NCI-H1436 treated with DMSO at 0.1 percent for 48 hours (cell line): ENCODE results near the gene DUSP10.

Experiments used
- DNase-seq: peaks from one replicate; lab custom pipeline; 2025; lab: John Stamatoyannopoulos, UW

Gene DUSP10

GRCh38 chr1:221695301-221695700 is 46.6 kb downstream of the DUSP10 start:
- DNase-seq: no peak

- DNase-seq: no peak
Observed at GRCh38 chr1:221694109-221694508, 47.8 kb downstream of the DUSP10 start.

DNA sequence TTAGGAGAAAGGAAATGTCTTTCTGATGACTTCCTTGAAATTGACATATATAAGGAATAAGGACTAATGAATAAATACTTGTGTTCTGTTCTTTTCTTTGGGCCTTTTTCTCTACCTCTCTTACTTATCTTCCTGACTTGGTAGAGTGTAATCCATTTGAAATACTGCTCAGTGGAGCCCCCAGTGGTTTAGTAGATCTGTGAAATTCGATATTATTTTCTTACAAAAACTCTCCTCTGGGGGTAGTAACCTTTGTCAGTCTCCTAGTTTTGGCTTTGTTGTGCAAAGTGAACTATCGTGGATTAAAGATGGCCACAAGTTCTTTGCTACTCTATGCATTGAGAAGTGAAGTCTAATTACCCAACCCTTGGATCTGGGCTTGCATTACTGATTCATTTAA is 48.8 kb downstream of the DUSP10 start:
- DNase-seq: no peak

DNA sequence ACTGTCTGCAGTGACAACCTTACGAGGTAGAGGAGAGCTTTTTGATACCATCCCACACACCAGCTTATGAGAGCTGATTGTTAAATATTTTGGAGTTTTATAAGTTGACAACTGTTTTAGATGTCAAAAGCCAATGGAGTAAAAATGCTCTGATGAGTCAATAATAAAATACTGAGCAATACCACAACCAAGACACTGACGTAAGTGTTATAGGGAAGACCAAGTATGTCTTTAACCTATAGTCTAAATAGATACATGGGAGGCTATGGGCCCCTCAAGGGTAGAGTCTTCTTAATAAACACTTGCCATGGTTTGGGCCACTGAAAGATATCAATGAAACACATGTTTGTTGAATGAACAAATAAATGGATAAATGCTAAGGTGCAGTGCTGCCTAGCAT is 49.2 kb downstream of the DUSP10 start:
- no peak for DNase-seq

DNA sequence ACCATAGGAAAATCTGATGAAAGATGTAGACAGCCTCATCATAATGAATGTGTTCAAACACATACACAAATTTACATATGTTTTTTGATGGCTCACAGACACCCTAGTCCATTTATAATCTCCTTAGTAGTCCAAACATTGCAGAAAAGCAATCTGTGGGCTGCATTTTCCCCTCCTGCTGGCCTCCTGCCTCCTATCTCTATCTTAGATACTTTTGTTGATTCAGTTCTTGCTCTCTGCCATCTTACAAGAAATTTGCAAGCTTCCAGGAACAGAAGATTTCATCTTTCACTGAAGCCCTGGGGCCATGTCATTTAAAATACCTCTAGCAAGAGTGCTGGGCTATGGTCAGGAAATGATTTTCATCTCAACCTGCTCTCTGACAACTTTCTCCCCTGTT is 50.6 kb downstream of the DUSP10 start:
- DNase-seq: no peak

GRCh38 chr1:221690858-221691257 is 51.0 kb downstream of the DUSP10 start:
- no peak for DNase-seq

- DNase-seq: no peak
Observed at GRCh38 chr1:221689138-221689537, 52.8 kb downstream of the DUSP10 start.

- DNase-seq: no peak
Observed at GRCh38 chr1:221688488-221688843, 53.4 kb downstream of the DUSP10 start.

DNA sequence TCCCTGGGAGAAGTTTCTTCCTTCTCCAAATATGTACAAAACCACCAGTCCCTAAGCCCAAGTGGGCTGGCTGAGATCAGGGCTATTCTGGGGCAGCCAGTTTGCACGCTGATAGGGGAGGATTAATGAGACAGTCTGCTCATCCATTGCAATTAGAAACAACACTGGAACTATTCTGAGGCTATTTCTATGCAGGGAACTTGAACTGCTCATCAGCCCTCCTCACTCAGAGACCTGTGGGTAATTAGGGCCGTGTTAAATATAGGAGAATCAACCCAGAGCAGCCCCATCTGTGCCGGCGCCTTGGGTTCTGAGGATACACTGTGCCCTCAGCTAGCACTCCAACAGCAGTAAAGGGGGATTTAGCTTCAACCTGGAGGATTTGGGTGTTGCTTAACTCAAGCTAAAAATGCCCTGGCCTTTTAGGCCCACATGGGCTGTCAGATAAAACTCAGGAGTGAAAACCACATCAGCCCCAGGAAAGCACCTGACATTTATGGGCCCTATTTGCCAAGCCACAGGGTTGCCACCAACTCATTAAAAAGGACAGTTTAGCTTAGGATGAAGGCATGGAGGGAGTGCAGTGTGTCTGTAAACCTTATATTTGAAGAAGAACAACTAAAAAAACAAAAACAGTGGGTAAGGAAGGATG is 53.9 kb downstream of the DUSP10 start:
- no peak for DNase-seq

DNA sequence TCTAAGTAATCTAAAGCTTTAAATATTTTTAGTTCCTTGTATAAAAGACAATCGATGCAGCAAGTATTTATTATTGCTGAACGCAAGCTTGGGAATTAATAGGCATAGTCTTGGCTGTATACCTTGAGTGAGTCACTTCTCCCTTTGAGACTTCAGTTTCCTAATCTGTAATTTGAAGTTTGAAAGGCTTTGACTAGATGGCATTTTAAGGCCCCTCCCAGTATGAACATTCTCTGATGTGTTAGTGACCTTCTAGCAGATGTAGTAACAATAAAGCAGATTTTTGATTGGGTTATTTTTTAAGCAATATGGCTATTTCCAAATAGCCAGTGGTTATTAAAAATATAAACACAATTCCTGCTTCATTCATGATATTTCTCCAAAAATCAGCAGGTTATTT is 58.2 kb downstream of the DUSP10 start:
- no peak for DNase-seq

- DNase-seq: no peak
Observed at GRCh38 chr1:221680085-221680484, 61.8 kb downstream of the DUSP10 start.

DNA sequence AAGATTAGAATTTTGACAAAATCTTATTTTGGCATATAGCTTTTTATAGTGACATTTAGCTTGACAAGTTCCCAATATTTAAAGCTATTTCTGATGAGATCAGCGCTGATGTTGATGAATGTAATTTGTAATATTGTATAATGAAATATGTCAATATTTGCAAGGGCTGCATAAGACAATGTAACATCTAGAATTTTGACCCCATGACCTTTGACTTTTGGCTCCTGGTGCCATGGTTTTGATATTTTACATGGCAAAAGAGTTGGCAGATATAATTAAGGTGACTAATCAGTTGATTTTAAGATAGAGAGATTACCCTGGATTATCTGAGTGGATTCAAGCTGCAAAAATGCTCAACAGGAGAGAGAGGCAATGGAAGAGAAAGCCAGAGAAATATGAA is 63.9 kb downstream of the DUSP10 start:
- no peak for DNase-seq

DNA sequence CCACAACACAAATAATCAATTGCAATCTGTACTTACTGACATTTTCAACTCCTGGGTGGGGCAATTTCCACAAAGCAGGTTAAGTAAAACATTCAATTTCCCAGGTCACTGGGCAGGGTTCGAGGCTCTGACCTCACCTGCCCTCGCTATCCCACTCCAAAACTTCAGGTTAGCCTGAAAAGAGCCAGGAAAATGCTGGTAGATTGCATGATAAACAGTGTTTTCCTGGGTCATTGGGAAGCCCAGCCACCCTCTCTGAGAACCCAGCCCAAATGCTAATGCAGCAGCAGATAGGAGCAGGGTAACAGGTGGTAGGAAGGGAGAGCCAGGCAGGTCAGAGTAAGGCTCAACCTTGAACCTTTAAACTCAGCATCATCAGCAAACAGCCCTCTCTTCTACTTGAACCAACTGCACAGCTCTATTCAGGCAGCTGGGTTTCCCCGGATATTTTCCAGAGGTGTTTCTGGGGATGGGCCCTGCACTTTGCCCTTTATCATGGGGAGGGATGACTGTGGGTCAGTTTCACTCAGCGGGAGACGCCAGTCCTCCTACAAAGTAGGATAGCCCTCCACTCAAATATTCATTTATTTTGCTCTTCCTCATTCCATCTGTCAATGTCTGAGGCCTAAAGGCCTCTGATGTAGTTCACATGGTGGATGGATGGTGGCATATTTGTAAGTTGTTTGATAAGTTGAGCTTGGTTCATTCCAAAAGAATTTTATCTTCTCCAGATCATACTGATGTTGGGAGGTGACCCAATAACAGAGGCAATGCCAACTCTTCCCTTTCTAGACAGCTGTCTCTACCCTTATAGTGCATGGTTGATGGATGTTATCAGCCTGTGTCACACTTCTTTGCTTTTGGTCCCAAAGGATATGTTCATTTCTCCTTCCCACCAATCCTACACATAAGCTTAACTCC is 65.7 kb downstream of the DUSP10 start:
- DNase-seq: no peak

GRCh38 chr1:221672965-221673364 is 68.9 kb downstream of the DUSP10 start:
- DNase-seq: no peak

DNA sequence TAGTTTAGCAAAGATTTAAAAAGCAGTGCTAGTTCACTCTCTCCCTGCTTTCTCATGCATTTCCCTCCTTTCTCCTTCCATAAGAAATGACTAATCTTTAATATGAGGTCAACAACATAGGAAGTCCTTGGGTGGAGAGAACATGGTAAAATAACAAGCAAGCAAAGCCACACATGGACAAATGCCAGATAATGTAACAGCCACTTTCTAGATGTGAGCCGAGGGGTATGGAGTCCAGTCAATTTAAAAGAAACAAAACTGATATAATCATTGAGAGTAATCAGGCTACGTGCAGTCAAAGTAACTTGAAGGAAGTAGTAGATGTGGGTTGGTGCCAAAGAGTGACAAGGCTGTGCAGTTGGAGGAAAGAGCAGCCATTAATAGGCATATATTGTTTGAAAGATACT is 69.6 kb downstream of the DUSP10 start:
- DNase-seq: no peak

DNA sequence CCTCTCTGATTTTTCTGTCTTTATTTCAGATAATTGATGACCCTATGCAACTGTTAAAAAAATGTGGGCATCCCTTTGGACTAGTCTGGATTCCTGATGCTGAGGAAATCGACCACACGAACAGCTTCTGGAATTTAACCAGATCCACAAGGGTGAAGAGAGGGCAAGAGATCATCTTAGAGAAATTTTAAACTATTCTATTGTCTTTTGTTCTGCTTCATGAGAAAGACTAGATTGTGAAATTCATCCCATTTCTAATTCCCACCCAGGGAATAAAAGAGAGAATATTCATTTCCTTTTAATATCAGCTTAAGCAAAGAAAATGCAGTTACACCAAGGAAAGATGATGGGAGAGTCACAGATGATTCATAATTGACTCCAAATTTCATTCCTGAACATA is 71.8 kb downstream of the DUSP10 start:
- DNase-seq: no peak

GRCh38 chr1:221669441-221669840 is 72.4 kb downstream of the DUSP10 start:
- DNase-seq: no peak

DNA sequence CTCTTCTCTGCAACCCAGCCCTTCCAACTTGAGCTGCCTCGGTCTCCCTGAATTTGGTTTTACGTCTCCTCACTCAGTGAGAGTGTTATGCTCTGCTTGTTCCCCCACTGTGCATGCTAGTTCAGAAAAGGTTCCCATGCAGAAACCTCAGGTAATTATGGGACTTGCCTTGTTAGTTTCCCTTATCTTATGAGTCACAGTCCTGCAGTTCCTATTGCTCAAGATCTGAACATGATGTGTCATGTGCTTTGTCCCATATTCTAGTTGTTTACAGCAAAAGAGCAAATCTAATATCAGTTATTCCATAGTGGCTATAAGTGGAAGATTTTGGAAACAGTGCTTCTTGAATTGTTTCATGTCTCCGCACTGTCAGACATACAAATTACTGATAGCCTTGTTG is 74.4 kb downstream of the DUSP10 start:
- DNase-seq: no peak

- no peak for DNase-seq
Observed at GRCh38 chr1:221664253-221664652, 77.6 kb downstream of the DUSP10 start.

GRCh38 chr1:221663321-221663720 is 78.6 kb downstream of the DUSP10 start:
- no peak for DNase-seq

- DNase-seq: no peak
Observed at GRCh38 chr1:221655766-221656305, 86.1 kb downstream of the DUSP10 start.
